SIG-M5 treated with dmso at 0.1 percent for 504 hours (cell line): Measurements from ENCODE around the gene BET1.
"Not testable (repeated sequence)": the region's sequence is repeated elsewhere in the genome, so short reads cannot be mapped to it uniquely, and the experiment has no call there.

Experiments used
- DNase-seq: peaks from one replicate; lab custom pipeline; 2025; ENCODE audit not compliant: unreplicated experiment; lab: John Stamatoyannopoulos, UW

Gene BET1

GRCh38 chr7:94004024-94004951, at the start of gene BET1:
BET1 (minus strand) TSS chr7:94004355; CDS start chr7:94004216, 139 bp downstream.
- DNase-seq, result peak; percentile 93

- no peak for DNase-seq
Measured at GRCh38 chr7:94053532-94053931, 49.4 kb upstream of the BET1 start.

GRCh38 chr7:94052398-94053180, 48.4 kb upstream of the BET1 start:
- DNase-seq, result no peak

GRCh38 chr7:94050046-94050445, 45.9 kb upstream of the BET1 start:
- peak; percentile 50 for DNase-seq

- DNase-seq, result no peak
Measured at GRCh38 chr7:94049615-94050014, 45.5 kb upstream of the BET1 start.

GRCh38 chr7:94048755-94049154, 44.6 kb upstream of the BET1 start:
- DNase-seq, result no peak

- DNase-seq, result no peak
Measured at GRCh38 chr7:94047956-94048355, 43.8 kb upstream of the BET1 start.

- DNase-seq, result no peak
Measured at GRCh38 chr7:94045581-94045980, 41.4 kb upstream of the BET1 start.

- DNase-seq, result no peak
Measured at GRCh38 chr7:94044806-94045205, 40.7 kb upstream of the BET1 start.

- no peak for DNase-seq
Measured at GRCh38 chr7:94043299-94043698, 39.1 kb upstream of the BET1 start.

- DNase-seq, result no peak
Measured at GRCh38 chr7:94042381-94042780, 38.2 kb upstream of the BET1 start.

GRCh38 chr7:94041529-94041928, 37.4 kb upstream of the BET1 start:
- DNase-seq, result no peak

GRCh38 chr7:94040254-94040653, 36.1 kb upstream of the BET1 start:
- DNase-seq, result no peak

GRCh38 chr7:94039368-94040035, 35.3 kb upstream of the BET1 start:
- DNase-seq, result no peak

GRCh38 chr7:94031865-94032264, 27.7 kb upstream of the BET1 start:
- DNase-seq, result no peak

GRCh38 chr7:94030634-94031033, 26.5 kb upstream of the BET1 start:
- no peak for DNase-seq

- DNase-seq, result no peak
Measured at GRCh38 chr7:94029976-94030375, 25.8 kb upstream of the BET1 start.

GRCh38 chr7:94028768-94029167, 24.6 kb upstream of the BET1 start:
- DNase-seq, result no peak

- not testable (repeated sequence) for DNase-seq
Measured at GRCh38 chr7:94026619-94027018, 22.5 kb upstream of the BET1 start.

GRCh38 chr7:94022550-94022949, 18.4 kb upstream of the BET1 start:
- no peak for DNase-seq

GRCh38 chr7:94016786-94017185, 12.6 kb upstream of the BET1 start:
- no peak for DNase-seq
